DND-41 (cell line): ENCODE data around the gene PTGES.

Experiments used
- CTCF ChIP-seq: IDR thresholded peaks from 2 replicates; pipeline ENCODE4 v1.5.1; 2012; ENCODE audit warnings: borderline replicate concordance, low read length, moderate library complexity, mild to moderate bottlenecking; ENCODE audit not compliant: poor library complexity, severe bottlenecking; ENCODE audit errors: extremely low read depth
- EZH2 ChIP-seq: IDR thresholded peaks from 3 replicates; pipeline ENCODE4 v1.6.1; 2012; ENCODE audit warnings: borderline replicate concordance, low read depth, mild to moderate bottlenecking, moderate library complexity, low read length, inconsistent platforms; ENCODE audit not compliant: severe bottlenecking

GRCh38 chr9:129717991-129718390 lies 34.9 kb downstream of the PTGES start:
- no peak for TF ChIP-seq CTCF
- TF ChIP-seq EZH2, result no peak
